Neural crest cell (in vitro differentiated cells): ENCODE measurements around the gene TYSND1. TPM values are rescaled to one million over a fixed set of nuclear protein-coding genes. Genes with fewer than 3 reads are reported as not detected.
"Not testable (repeated sequence)": the region's sequence is repeated elsewhere in the genome, so short reads cannot be mapped to it uniquely, and the experiment has no call there.

ENCODE experiments used
- DNase-seq: peaks from one replicate; pipeline ENCODE4 v3.0.0; 2021; ENCODE audit warnings: low read depth, mixed read lengths, low spot score
- H3K27ac Mint-ChIP-seq: one replicate; pipeline ENCODE4 v1.8.0; 2021; ENCODE audit warnings: mild to moderate bottlenecking, mixed read lengths; ENCODE audit not compliant: unreplicated experiment
- H3K27me3 Mint-ChIP-seq: 2 replicates; pipeline ENCODE4 v1.8.0; 2021; ENCODE audit warnings: low read depth, mild to moderate bottlenecking, mixed read lengths
- H3K36me3 Mint-ChIP-seq: 2 replicates; pipeline ENCODE4 v1.8.0; 2021; ENCODE audit warnings: low read depth, mild to moderate bottlenecking, mixed read lengths
- H3K4me1 Mint-ChIP-seq: 2 replicates; pipeline ENCODE4 v1.8.0; 2021; ENCODE audit warnings: mixed read lengths
- H3K4me3 Mint-ChIP-seq: one replicate; pipeline ENCODE4 v1.8.0; 2021; ENCODE audit warnings: mild to moderate bottlenecking, mixed read lengths
- H3K9me3 Mint-ChIP-seq: 2 replicates; pipeline ENCODE4 v1.8.0; 2021; ENCODE audit warnings: mixed read lengths
- total RNA-seq: library from RNA; stranded (reverse); gene quantifications from 2 replicates; pipeline ENCODE4 v1.2.1, GENCODE V29; 2021
- TF ChIP-seq, protein P1 (sequence below): fragments of 200-600 bp; sonication (generic); conservative IDR thresholded peaks from 2 replicates; pipeline ENCODE4 v1.5.0; 2021; ENCODE audit warnings: antibody characterized with exemption, mild to moderate bottlenecking

The TYSND1 gene
- total RNA-seq, 1 donor from 2014 or later = 17.6 TPM

DNA sequence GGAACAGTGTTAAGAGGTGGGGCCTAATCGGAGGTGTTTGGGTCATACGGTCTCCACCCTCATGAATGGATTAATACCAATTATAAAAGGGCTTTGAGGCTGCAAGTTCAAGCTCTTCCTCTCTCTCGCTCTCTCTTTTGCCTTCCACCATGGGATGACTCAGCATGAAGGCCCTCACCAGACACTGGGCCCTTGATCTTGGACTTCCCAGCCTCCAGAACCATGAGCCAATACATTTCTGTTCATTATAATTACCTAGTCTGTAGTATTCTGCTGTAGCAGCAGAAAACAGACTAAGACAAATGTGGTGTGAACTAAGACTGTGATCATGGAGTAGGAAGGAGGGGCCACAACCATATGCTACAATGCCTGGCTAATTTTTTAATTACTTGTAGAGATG, 21.6 kb downstream of the TYSND1 start:
- H3K36me3 Mint-ChIP-seq = no peaks in the 10 kb centered on the region
- no peak for DNase-seq
- H3K9me3 Mint-ChIP-seq = no peaks in the 10 kb centered on the region
- no peaks in the 10 kb centered on the region for H3K4me1 Mint-ChIP-seq
- TF ChIP-seq, protein P1, sequence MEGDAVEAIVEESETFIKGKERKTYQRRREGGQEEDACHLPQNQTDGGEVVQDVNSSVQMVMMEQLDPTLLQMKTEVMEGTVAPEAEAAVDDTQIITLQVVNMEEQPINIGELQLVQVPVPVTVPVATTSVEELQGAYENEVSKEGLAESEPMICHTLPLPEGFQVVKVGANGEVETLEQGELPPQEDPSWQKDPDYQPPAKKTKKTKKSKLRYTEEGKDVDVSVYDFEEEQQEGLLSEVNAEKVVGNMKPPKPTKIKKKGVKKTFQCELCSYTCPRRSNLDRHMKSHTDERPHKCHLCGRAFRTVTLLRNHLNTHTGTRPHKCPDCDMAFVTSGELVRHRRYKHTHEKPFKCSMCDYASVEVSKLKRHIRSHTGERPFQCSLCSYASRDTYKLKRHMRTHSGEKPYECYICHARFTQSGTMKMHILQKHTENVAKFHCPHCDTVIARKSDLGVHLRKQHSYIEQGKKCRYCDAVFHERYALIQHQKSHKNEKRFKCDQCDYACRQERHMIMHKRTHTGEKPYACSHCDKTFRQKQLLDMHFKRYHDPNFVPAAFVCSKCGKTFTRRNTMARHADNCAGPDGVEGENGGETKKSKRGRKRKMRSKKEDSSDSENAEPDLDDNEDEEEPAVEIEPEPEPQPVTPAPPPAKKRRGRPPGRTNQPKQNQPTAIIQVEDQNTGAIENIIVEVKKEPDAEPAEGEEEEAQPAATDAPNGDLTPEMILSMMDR = no peak
- H3K27ac Mint-ChIP-seq = no peak overlapping the region
- H3K4me3 Mint-ChIP-seq = no peak overlapping the region
- no peaks in the 10 kb centered on the region for H3K27me3 Mint-ChIP-seq

DNA sequence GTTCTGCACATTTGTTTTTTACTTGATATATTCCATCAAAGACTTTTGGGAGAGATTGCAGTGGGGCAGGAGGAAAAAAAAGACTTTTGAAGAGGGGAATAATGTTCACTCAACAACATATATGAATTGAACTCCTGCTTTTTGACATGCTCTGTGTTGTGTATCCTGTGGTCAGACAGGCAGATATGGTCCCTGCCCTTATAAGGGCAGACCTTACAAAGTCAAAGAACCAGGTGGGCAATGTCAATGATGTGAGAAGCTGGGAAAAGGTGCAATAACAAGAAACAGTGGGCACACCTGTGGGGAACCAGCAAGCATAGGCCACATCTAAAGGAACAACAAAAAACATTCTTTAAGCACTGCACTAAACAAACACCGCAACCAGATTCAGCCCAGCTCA, 22.1 kb downstream of the TYSND1 start:
- Mint-ChIP-seq H3K36me3 (no peaks in the 10 kb centered on the region), H3K27me3 (no peaks in the 10 kb centered on the region), H3K4me3 (no peak overlapping the region), H3K4me1 (no peaks in the 10 kb centered on the region), H3K9me3 (no peaks in the 10 kb centered on the region), H3K27ac (no peak overlapping the region)
- no peak for DNase-seq
- TF ChIP-seq, protein P1 = no peak

DNA sequence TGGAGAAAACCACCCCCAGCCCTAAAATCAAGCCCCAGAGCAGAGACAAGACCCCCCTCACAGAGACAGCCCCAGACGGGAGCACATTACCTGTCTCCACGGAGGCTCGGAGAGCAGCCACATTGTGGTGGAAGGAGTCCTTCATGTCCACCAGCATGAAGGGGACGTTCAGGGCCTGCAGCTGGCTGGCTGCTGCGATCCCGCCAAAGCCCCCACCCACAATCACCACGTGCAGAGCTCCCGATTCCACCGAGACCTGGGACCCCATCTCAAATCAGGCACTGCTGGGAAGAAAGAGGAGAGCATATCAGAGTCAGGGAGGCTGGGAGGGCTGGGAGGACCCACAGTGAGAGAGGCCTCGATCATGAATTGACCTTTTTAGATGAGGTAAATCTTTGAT, 22.7 kb downstream of the TYSND1 start:
- Mint-ChIP-seq H3K4me1 (no peaks in the 10 kb centered on the region), H3K4me3 (no peak overlapping the region), H3K27me3 (no peaks in the 10 kb centered on the region), H3K9me3 (no peaks in the 10 kb centered on the region), H3K27ac (no peak overlapping the region), H3K36me3 (no peaks in the 10 kb centered on the region)
- DNase-seq = no peak
- TF ChIP-seq, protein P1 = no peak

DNA sequence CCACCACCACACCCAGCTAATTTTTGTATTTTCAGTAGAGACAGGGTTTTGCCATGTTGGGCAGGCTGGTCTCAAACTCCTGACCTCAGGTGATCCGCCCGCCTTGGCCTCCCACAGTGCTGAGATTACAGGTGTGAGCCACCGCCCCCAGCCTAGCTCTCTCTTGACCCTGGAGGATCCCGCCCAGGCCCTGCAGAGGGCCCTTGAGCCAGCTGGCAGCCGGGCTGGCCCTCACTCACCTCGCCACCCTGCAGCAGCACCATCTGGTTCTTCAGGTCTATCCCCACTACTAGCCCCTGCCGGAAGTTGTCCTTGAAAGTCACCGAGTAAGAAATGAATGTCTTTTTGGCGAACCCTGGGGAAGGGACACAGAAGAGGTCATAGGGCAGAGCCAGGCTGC, 23.3 kb downstream of the TYSND1 start:
- not testable (repeated sequence) for H3K27ac Mint-ChIP-seq, H3K27me3 Mint-ChIP-seq, H3K4me3 Mint-ChIP-seq, H3K4me1 Mint-ChIP-seq, H3K9me3 Mint-ChIP-seq, H3K36me3 Mint-ChIP-seq, DNase-seq

DNA sequence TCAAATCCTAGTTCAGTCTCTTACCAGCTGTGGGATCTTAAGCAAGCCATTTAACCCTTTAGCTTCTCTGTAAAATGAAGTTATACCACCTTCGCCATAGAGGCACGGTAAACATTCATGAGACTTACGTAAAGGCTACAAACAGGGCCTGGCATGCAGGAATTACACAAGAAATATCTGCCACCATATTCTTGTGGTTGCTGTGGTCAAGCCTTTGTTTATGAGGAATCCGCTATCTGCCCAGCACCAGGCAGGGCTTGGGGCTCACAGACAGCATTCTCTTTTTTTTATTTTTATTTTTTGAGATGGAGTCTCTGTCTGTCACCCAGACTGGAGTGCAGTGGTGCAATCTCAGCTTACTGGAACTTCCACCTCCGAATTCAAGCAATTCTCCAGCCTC, 23.8 kb downstream of the TYSND1 start:
- Mint-ChIP-seq H3K4me1 (no peaks in the 10 kb centered on the region), H3K9me3 (no peaks in the 10 kb centered on the region), H3K4me3 (no peak overlapping the region), H3K27me3 (no peaks in the 10 kb centered on the region), H3K36me3 (no peaks in the 10 kb centered on the region), H3K27ac (no peak overlapping the region)
- TF ChIP-seq, protein P1 = no peak
- no peak for DNase-seq

DNA sequence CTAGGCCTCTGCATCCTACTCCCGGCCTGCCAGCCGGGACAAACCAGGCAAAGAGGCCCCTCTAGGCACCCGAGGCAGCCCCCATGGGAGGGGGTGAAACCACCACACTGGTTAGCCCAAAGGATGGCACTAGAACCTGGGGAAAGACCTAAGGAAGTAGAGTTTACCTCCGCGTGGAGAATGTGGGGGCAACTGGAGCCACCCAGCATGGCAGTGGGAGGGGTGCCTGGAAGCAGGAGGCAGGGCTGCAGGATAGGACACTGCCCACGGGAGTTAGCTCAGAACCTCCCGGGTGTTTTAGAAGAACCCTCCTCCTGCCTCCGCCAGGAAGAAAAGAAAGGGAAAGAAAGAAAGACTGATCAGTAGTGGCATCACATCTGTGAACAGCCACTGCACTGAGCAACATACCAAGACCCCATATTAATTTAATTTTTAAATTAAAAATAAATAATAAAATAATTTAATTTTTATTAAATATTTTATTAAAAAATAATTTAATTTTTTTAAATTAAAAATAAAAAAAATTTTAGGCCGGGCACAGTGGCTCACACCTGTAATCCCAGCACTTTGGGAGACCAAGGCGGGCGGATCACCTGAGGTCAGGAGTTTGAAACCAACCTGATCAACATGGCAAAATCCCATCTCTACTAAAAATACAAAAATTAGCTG, 25.1 kb downstream of the TYSND1 start:
- H3K4me3 Mint-ChIP-seq = no peak overlapping the region

More for the DNA sequence above, 25.1 kb downstream of the TYSND1 start:
- no peak overlapping the region for H3K27ac Mint-ChIP-seq
- H3K27me3 Mint-ChIP-seq = no peaks in the 10 kb centered on the region
- H3K9me3 Mint-ChIP-seq = no peaks in the 10 kb centered on the region
- H3K4me1 Mint-ChIP-seq = no peaks in the 10 kb centered on the region
- TF ChIP-seq, protein P1 = no peak
- H3K36me3 Mint-ChIP-seq = no peaks in the 10 kb centered on the region
- DNase-seq = no peak
